Stimulated activated naive CD4-positive, alpha-beta T cell (primary cell): Measurements from ENCODE around the gene FHIT.
"Not testable (repeated sequence)": the region's sequence is repeated elsewhere in the genome, so short reads cannot be mapped to it uniquely, and the experiment has no call there.

Experiments used
- DNase-seq, 6 experiments: peaks; one replicate each; lab custom pipeline; 2025; lab: John Stamatoyannopoulos, UW

Gene FHIT

DNA sequence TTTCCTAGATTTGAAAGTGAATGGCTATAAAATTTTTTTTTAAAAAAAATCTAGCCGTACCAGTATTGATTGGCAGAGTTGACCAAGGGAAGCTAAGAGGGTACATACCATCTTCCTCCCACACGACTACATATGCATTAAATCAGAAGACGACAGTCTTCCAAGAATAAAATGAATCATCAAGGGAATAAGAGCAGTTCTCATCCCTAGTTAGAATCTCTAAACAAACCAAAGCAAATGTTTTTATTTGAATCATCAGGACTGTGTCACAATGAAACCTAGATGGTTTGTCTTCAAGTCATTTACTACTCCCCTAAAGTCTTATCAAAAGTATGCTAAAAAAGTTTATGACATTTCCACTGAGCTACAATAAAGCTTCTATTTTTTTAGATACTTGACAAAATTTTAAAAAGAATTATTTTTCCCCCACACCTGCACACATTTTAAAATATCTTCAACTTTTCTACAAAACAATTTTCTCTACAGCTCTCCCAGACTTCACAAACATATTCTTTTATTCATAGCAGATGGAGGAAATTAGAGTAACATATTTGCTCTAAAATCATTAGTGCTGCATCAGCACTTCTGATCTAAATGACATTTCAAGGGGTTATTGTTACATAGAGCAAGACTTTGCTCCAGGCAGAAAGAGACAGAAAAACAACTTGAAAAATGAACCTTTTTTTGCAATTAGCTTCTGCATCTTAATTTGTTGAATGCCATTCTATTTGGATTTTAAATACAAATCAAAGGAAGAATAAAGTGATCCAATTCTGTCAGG is 547.1 kb downstream of the FHIT start:
- DNase-seq = no peak

DNA sequence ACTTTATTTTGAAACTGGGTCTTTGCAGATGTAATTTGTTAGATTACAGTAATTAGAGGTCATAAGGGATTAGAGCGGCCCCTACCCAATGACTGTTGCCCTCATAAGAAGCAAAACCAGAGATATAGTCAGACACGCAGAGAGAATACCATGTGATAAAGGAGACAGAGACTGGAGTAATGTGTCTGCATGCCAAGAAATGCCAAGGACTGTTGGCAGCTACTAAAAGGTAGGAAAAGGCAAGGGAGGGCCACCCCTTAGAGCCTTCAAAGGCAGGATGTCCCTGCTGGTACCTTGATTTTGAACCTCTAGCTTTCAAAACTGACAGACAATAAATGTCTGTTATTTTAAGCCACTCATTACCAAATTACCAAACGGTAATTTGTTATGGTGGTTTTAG is 548.2 kb downstream of the FHIT start:
- no peak for DNase-seq

DNA sequence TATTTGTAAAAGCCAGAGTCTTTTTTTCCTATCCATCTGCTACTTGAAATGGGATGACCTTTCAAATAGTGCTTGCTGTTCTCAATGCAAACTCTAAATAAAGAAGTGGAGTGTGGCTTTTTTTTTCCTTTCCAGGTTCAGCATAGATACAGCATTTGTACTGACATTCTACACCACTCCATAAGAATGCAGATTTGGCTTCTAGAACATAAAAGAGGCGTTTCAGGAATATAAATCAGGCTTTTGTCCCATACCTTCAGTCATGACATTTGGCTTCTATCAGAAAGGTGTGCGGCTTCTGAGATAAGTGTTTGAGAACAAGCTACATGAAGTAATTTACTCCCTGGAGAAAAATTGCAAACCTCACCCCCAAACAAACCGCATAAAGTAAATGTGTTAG is 553.1 kb downstream of the FHIT start:
- no peak for DNase-seq

DNA sequence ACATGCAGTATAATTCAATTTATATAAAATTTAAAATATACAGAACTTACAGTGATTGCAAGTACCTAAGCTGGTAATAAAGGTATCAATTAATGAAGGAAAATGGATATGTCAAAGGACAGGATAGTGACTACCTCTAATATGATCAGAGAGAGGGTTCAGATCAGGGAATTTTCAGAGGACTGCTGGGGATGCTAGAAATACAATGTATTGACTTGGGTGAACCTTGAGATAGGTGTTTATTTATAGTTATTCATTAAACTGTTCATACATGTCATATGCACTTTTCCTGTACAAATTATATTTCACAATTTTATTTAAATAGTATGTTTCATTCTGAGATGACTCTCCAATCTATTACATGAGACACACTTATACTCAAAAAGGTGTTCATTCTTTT is 554.1 kb downstream of the FHIT start:
- DNase-seq = no peak

DNA sequence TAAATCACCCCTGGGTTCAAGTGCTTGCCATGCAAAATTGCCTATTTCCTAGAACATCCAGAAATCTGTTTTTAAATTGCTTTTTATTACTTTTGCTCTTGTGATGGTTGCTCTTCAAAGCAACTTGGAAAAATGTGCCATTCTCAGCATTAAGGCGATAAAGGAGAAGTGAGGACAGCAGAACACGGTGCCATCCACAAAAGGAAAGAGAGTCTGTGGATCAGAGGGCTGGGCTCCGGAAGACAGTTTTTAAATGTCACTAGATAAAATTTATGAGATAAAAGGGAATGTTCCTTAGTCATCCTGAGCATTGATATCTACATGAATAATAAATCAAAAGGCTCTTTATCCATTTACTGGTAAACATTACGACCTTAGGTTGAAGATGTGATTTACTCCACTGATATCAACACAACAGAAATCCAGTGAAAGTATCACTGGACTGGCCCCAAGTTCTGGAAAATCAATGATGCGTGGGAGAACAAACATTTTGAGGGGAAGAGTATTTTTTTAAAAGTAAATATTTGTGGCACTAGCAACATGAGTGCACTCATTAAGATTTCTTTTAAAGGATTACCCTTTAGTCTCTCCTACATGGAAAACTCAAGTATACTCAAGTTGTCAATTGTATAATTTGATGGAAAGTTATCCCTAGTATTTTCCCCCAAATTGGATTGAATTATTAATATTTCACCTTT is 554.7 kb downstream of the FHIT start:
- DNase-seq = no peak

DNA sequence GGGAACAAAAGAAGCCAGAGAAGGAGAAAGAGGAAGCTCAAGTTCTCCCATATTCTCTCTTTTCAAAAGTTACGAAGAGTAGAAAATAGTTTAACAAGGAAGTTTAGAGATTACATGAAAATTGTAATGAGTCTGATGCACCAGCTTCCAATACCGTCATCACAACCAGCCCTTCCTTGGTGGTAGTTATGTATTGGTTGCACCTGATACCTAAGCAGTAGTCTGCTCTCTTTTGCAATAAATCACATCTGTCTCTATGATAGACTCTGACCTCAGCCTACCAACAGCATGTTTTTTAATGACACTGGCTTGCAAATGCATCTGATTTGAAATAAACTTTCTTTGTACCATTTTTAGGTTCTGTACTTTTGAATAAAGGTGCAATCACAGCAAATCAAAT is 575.8 kb downstream of the FHIT start:
- DNase-seq = no peak

DNA sequence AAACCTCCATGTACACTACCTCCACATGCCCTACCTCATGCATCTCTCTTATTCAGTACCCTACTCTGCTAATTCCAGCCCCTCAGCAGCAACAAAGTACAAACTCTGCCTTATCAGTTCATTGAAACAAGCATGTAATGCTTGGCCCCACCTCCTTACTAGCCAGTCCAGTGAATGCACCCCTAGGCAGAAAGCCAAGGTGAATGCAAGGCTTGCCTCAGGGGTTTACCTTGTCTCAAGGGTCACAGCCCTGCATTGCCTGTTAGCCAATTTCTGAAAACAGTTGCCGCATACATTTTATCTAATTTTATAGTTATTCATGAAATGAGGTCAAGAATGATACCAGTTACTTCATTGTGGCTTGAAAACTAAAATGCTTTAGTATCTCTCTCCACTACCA is 576.4 kb downstream of the FHIT start:
- no peak for DNase-seq

DNA sequence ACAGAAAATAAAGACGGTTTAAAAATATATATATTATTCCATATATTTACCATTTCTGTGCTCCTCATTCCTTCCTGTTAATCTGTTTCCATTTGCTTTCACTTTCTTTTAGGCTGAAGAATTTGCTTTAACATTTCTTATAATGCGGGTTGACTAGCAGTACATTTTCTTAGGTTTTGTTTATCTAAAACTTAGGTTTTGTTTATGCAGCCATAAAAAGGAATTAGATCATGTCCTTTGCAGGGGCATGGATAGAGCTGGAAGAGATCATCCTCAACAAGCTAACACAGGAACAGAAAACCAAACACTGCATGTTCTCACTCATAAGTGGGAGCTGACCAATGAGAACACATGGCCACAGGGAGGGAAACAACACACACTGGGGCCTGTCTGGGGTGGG is 578.1 kb downstream of the FHIT start:
- no peak for DNase-seq

DNA sequence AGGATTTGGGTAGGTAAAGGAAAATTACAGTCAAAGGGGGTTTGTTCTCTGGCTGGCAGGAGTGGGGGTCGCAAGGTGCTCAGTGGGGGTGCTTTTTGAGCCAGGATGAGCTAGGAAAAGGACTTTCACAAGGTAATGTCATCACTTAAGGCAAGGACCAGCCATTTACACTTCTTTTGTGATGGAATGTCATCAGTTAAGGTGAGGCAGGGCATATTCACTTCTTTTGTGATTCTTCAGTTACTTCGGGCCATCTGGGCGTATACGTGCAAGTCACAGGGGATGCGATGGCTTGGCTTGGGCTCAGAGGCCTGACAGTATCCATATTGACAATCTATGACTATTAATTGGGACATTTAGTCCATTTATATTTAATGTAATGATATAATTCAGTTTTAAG is 578.9 kb downstream of the FHIT start:
- not testable (repeated sequence) for DNase-seq

DNA sequence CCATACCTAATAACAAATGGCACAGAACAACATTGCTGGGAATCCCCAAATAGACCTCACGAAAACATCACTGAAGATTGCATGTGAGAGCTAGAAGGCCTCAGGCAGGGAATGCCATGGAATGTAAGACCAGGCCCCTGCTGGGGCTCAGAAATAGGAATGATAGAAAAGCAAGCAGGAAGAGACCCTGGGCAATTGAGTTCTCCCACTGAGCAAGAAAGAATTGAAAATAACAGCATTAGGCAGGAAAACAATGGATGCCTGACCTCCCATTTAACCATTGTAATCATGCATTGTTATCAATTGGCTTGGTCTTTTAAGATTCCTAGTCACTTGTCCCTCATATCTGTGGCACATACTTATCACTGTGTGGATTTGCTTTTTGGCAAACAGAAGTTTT is 581.6 kb downstream of the FHIT start:
- no peak for DNase-seq

DNA sequence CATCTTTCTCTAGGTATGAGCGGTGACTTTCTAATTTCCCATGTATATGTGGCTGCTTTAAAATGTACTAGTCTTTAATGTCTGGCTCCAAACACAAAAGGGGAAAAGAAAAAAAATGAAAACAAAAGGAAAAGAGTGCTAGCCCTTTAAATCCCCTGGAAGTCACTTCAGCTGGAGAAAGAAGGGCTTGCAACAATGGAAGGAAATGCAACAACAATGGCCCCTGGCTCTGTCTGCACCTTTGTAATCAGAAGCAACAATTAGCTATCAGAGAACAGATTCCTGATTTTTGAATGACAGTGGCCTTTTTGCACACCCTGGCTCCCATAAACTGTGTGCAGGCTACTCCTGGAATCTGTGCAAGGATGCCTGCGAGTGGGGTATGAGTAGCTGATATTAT is 591.2 kb downstream of the FHIT start:
- DNase-seq = no peak

DNA sequence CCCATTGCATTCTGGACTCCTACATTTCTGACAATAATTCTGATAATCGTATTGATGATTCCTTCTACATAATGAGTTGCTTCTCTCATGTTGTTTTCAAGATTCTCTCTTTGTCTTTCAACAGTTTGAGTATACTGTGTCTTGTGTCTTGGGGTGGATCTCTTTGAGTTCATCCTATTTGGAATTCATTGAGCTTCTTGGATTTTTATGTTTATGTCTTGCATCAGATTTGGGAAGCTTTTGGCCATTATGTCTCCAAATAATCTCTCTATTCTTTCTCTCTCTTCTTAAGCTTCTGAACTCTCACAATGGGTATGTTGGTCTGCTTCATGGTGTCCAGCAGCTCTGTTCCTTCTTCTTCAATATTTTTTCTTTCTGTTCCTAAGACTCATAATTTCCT is 592.2 kb downstream of the FHIT start:
- DNase-seq = no peak

DNA sequence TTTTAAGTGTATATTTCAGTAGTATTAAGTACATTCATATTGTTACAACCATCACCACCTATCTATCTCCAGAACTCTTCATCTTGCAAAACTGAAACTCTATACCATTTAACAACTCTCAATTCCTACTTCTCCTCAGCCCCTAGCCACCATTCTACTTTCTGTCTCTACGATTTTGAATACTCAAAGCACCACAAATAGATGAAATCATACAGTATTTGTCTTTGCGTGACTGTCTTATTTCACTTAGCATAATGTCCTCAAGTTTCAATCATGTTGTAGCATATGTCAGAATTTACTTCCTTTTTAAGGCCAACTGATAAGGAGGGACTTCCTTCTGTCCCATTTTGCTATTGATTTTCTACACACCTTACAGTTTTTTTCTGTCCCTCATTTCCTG is 593.3 kb downstream of the FHIT start:
- DNase-seq = no peak

DNA sequence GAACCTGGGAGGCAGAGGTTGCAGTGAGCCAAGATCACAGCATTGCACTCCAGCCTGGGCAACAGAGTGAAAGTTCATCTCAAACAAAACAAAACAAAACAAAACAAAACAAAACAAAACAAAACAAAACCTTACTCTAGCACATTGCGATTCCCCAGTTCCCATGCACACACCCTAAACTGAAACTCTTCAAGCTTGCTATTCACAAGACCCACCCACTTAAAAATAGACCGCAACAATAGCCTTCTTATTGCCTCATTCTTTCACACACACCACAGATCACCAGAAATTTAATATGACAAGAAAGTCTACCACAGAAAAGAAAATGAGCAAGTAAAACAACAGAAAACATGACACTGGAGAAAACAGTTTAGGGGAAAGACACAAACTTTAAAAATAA is 598.4 kb downstream of the FHIT start:
- DNase-seq = no peak

DNA sequence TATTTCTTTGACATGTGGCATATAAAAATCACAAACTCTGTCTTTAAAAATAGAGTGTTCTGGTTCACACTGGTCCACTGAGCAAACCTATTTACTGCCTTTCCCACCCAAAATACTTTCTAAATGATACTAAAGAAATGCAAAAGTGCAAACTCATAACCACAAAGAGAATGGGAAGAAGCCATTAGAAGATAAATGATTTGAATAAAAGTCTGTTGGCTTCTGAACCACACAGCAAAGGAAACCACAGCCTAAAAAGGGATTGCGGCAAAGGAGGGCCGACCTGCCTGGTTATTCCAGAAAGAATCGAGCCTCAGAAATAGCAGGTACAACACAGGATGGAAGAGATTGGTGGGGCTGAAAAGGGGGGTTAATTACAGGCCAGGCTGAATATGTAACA is 599.5 kb downstream of the FHIT start:
- DNase-seq = no peak

DNA sequence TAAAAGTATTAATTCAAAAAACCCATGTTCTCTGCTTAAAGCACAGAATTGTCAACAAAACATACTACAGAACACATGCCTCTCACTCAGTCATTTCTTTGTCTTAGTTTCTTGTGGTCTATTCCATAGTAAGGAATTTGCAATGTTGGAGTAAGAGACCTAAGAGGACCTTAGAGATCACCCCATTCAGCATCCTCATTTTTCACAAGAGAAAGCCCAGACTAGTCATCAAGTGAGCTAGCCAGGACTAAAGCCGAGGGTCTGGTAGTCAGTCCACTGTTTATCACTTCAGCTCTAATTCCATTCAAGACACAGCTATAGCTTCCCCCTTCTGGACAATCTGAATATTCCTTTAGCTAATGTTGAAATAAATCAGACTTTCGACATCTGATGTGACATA is 601.1 kb downstream of the FHIT start:
- no peak for DNase-seq

DNA sequence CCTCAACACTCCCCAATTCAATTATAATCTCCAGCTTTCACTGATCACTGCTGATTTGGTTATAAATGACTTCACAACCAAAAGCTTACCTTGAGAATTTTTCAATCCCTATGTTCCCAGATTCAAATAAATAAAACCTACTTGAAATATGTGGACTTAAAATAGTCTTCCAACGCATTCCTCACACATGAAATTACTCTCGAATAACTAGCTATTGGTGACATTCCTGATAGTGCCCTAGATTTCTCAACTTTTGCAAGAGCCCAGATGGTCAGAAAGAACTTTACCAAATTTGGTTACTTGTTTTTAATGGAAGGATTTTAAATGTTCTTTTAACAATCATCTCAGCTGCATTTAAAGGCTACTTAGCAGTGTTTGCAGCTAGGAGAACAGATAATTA is 605.5 kb downstream of the FHIT start:
- DNase-seq = no peak

DNA sequence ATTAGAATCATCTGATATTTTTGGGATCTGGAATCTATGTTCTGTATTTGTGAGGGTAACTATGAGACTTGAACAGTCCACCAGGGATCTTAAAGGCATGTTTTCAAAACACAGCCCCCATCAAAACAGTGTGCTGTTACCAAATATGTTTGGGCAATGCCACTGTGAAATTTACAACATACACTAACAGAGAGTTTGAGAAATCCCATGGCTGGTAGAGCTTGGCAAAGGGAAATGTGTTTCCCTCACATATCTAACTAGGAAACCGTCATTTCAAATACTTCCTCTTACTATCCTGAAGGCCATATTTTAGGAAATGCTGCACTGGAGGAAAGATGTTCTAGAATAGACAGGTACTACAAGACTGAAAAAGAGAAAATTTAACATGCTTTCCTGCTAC is 607.4 kb downstream of the FHIT start:
- no peak for DNase-seq

DNA sequence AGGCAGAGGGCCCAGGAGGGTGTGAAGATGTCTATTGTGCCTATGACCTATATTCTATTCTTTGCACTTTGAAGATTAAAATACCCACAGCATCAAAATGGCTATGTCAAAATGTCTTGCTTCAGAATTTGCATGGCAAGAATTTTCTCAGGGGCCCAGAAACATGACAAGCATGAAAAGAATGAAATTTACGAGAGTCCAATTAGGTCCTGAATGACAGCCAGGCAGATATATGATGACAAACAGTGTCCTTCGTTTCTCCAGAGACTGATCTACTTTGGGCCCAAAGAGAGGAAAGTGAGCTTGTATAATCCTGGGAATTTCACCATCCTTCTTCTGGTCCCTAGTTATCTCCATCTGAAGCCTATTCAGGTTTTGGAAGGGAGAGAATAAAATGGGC is 609.9 kb downstream of the FHIT start:
- no peak for DNase-seq

DNA sequence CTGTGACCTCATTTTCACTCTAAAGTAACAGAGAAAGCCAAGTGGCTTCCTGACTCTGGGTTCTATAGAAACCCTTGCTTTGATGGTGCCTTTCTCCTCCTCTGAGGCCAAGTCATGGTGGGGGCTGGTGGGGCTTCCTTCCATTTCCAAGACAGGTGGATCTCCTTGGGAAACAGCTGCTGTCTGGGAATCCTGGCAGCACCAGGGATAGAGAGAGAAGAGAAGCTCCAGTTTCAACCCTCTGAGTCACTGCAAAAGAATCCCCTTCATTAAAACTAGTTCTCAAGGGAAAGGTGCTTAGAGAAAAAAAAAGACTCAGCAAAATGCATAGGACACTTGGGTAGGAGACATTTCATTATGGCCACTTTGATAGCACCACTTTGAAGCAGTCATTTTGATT is 614.4 kb downstream of the FHIT start:
- no peak for DNase-seq

DNA sequence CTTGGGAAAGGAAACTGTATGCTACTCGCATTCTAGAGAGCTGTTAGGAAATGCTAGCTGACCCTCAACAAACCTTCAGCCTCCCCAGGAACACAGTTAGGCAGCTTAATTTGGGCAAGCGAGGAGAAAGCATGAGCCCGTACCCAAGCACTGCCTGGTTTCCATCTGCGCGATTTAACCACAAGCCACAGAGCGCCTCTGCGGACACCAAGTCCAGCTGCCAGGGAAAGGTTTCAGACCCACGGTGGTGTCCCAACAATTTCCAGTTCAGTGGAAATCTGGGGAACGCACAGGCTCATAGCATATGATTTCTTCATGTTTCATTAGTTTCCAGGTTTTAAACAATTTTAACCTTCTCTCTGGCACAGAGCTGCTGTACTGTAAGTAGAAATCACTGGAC is 617.6 kb downstream of the FHIT start:
- no peak for DNase-seq

DNA sequence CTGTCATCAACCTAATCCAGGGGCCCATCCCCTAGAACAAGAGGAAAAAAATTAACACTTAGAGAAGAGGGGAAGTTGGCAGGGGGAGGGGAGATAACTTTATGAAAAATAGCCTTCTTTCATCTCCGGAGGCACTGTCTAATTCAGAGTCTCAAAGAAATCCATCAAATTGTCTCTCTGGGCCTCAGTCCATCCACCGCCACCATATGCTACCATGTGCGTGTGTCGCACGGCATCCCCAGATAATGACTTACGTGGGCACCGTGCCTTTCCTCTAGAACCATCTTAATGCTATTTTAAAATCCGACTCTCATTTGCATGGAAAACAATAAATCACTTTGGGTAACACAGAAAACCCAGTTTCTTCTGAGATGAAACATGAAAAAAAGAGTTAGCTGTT is 619.7 kb downstream of the FHIT start:
- DNase-seq = no peak

DNA sequence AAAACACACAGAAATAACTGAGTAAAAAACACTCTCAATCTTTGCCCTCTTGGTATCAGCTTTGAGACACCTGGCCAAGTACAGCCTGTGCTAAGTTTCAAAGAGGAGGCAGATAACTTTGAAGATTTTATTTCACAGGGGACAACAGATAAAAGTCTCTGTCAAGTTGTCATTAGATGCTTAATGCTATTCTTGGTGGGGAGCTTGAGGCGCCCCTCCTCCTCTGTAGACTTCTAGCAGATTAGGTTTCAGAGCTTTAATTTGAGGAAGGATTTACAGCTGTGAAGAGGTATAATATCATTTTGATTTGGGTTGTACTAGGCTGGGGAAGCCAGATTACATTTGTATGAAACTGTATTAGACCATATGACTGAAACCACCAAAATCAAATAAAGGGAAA is 620.3 kb downstream of the FHIT start:
- DNase-seq = no peak

DNA sequence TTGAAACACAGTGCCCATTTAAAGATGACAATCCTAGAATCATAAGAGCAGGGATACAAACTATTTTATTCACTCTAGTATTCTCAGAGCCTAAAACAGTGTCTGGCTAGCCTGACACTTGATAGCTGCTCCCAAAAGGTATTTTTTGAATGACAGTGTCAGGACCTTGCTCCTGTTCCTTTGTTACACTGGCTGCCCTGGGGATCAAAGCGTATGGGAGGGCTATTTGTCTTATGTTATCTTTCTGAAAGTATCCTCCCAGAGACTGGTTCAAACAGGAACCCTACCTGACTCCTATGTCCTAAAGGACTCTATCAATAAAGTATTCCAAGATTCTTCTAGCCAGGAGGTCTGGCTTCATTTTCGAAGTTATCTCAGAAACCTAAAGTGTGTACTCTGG is 621.4 kb downstream of the FHIT start:
- DNase-seq = no peak
